ENCODE data around the gene MAEA.

DNA sequence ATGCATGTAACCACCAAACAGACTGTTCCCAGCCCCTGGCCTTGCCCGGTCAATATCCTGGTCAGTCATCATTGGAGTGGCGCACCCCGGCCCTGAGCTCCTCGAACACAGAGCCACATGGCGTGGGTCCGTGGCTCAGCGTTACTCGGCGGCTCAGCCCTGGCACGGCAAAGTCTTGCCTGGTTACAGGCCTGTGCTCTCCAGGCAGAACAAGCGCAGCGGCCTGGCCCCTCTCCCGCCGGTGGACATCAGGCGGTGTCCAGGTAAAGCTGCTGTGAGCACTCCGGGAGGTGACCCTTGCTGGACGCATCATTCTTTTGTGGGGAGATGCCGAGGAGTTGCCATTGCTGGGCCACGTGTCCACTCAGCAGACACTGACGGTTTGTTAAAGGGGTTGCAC lies 51.2 kb downstream of the MAEA start:
- TF ChIP-seq RAD21 (CRISPR knock-in tag; conservative IDR thresholded peaks at IDR 0.05 in 1 of 2, IDR thresholded peaks at IDR 0.05 in 1 of 2) (no peak), SMC3 (conservative IDR thresholded peaks at IDR 0.05; ENCODE audit: insufficient read depth, low read depth, low read length) (no peak), MYC (IDR thresholded peaks at IDR 0.05; ENCODE audit: low read depth, low read length) (no peak), MYC (CRISPR knock-in tag; IDR thresholded peaks at IDR 0.05; ENCODE audit: borderline replicate concordance, low read depth) (no peak), SETDB1 (IDR thresholded peaks at IDR 0.05; ENCODE audit: low read length) (no peak), ELF1 (tag; IDR thresholded peaks at IDR 0.05) (no peak), IRF2 (CRISPR knock-in tag; IDR thresholded peaks at IDR 0.05) (no peak), PRMT5 (CRISPR knock-in tag; IDR thresholded peaks at IDR 0.05) (no peak), MYBL2 (IDR thresholded peaks at IDR 0.05; ENCODE audit: low read depth) (no peak), MYBL2 (CRISPR knock-in tag; IDR thresholded peaks at IDR 0.05; ENCODE audit: borderline replicate concordance) (no peak)
- TF ChIP-seq, protein P1, sequence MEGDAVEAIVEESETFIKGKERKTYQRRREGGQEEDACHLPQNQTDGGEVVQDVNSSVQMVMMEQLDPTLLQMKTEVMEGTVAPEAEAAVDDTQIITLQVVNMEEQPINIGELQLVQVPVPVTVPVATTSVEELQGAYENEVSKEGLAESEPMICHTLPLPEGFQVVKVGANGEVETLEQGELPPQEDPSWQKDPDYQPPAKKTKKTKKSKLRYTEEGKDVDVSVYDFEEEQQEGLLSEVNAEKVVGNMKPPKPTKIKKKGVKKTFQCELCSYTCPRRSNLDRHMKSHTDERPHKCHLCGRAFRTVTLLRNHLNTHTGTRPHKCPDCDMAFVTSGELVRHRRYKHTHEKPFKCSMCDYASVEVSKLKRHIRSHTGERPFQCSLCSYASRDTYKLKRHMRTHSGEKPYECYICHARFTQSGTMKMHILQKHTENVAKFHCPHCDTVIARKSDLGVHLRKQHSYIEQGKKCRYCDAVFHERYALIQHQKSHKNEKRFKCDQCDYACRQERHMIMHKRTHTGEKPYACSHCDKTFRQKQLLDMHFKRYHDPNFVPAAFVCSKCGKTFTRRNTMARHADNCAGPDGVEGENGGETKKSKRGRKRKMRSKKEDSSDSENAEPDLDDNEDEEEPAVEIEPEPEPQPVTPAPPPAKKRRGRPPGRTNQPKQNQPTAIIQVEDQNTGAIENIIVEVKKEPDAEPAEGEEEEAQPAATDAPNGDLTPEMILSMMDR (IDR thresholded peaks at IDR 0.05 in 2 of 3, conservative IDR thresholded peaks at IDR 0.05 in 1 of 3; ENCODE audit: insufficient read depth in 2 of 3, low read depth in 1 of 3, low read length in 3 of 3), result no peak
- TF ChIP-seq, protein P2, sequence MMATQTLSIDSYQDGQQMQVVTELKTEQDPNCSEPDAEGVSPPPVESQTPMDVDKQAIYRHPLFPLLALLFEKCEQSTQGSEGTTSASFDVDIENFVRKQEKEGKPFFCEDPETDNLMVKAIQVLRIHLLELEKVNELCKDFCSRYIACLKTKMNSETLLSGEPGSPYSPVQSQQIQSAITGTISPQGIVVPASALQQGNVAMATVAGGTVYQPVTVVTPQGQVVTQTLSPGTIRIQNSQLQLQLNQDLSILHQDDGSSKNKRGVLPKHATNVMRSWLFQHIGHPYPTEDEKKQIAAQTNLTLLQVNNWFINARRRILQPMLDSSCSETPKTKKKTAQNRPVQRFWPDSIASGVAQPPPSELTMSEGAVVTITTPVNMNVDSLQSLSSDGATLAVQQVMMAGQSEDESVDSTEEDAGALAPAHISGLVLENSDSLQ (IDR thresholded peaks at IDR 0.05), result no peak
- TF ChIP-seq, protein P3, sequence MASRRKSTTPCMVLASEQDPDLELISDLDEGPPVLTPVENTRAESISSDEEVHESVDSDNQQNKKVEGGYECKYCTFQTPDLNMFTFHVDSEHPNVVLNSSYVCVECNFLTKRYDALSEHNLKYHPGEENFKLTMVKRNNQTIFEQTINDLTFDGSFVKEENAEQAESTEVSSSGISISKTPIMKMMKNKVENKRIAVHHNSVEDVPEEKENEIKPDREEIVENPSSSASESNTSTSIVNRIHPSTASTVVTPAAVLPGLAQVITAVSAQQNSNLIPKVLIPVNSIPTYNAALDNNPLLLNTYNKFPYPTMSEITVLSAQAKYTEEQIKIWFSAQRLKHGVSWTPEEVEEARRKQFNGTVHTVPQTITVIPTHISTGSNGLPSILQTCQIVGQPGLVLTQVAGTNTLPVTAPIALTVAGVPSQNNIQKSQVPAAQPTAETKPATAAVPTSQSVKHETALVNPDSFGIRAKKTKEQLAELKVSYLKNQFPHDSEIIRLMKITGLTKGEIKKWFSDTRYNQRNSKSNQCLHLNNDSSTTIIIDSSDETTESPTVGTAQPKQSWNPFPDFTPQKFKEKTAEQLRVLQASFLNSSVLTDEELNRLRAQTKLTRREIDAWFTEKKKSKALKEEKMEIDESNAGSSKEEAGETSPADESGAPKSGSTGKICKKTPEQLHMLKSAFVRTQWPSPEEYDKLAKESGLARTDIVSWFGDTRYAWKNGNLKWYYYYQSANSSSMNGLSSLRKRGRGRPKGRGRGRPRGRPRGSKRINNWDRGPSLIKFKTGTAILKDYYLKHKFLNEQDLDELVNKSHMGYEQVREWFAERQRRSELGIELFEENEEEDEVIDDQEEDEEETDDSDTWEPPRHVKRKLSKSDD (conservative IDR thresholded peaks at IDR 0.05; ENCODE audit: low read length), result no peak
